Measurements from ENCODE around the gene TTC3.

DNA sequence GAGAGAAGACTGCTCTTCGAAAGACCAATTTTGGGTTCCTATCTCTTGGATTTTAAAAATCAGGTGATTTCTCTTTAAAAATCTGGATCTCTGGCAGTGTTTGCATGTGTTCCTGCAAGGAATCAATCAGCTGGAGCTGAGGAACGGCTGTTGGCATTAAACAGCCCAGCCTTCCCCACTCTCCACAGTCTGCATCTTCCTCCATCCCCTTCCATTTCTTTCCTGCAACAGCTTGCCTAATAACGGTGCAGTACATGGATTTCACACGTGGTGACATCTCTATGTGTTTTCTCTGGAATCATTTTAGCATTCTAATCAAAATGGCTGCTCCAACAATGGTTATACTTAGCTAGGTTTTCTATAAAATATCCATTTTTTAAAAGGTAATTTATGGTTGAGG, 46.6 kb upstream of the TTC3 start:
- no peak for TF ChIP-seq EZH2 (IDR thresholded peaks at IDR 0.05)
- no peak for TF ChIP-seq POLR2AphosphoS5 (IDR thresholded peaks at IDR 0.05; ENCODE audit: borderline replicate concordance, low read depth, low read length)
